Lower leg skin (tissue), 4 donors: ENCODE data around the gene FOXK1. TPM values are rescaled to one million over a fixed set of nuclear protein-coding genes. Genes with fewer than 3 reads are reported as not detected.

Experiments used
- DNase-seq, 2 donors: peaks; one replicate each; pipeline ENCODE4 v3.0.0-alpha.2; 2019; ENCODE audit warnings: low spot score in 2 of 2
- H3K4me3 ChIP-seq: fragments of 200-600 bp; sonication (generic); 2 replicates; pipeline ENCODE4 v1.5.1; 2017; ENCODE audit warnings: mild to moderate bottlenecking, low read depth; ENCODE audit not compliant: poor library complexity, severe bottlenecking
- POLR2A ChIP-seq, 2 donors: fragments of 450-650 bp; IDR thresholded peaks; one replicate each; pipeline ENCODE4 v1.6.1; 2016 to 2017; ENCODE audit warnings: antibody characterized with exemption in 2 of 2, mild to moderate bottlenecking in 1 of 2, moderate library complexity in 1 of 2
- WGBS, 2 donors: methylation state at CpG; one replicate each; pipeline ENCODE4 v1.1.5; 2018; 5-methylcytosine and 5-hydroxymethylcytosine counted together
- intact Hi-C: fragments of 100-400 bp; cut with DNase I; formaldehyde crosslinking; loops from one replicate; pipeline ENCODE4 v1.15.0; 2023; ENCODE audit warnings: low total_unique reads
- total RNA-seq, 4 donors: library from RNA; depleted of rRNA; stranded (reverse); fragments of >200 nt; gene quantifications; one replicate each; pipeline ENCODE4 v1.1.0, GENCODE V29; 2016
- TF ChIP-seq, protein P1 (sequence below), 3 donors: fragments of 450-650 bp; IDR thresholded peaks; one replicate each; pipeline ENCODE4 v1.5.1; 2016; ENCODE audit warnings: antibody characterized with exemption in 3 of 3, mild to moderate bottlenecking in 3 of 3, moderate library complexity in 2 of 3

Gene FOXK1
- total RNA-seq, 4 donors from 2014 or later, result 22.0 to 41.3 (median 30.3) TPM

DNA sequence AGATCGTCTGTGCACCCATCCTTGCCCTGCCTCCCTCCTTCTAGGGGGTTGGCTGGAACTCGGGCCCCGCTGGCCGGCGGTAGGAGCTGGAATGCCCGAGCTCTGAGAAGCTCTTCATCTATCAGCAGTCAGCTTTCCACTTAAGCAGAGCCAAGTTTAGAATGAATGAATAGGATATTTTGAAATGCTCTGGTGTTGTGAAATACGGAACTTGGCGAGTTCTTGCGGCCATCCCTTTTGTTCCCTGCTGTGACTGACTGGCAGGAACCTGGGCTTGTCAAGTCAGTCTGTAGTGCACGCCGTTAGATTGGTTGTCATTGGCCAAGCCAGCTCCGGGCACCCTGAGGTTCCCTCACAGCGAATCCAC lies 33.3 kb downstream of the FOXK1 start:
- WGBS, 2 donors, result 26 to 39% methylated on average over 13 of the region's 13 CpGs
- DNase-seq, result peak in 1 of 2 donors; percentile 78
- no peak overlapping the region for H3K4me3 ChIP-seq
- TF ChIP-seq, protein P1, sequence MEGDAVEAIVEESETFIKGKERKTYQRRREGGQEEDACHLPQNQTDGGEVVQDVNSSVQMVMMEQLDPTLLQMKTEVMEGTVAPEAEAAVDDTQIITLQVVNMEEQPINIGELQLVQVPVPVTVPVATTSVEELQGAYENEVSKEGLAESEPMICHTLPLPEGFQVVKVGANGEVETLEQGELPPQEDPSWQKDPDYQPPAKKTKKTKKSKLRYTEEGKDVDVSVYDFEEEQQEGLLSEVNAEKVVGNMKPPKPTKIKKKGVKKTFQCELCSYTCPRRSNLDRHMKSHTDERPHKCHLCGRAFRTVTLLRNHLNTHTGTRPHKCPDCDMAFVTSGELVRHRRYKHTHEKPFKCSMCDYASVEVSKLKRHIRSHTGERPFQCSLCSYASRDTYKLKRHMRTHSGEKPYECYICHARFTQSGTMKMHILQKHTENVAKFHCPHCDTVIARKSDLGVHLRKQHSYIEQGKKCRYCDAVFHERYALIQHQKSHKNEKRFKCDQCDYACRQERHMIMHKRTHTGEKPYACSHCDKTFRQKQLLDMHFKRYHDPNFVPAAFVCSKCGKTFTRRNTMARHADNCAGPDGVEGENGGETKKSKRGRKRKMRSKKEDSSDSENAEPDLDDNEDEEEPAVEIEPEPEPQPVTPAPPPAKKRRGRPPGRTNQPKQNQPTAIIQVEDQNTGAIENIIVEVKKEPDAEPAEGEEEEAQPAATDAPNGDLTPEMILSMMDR (IDR thresholded peaks at IDR 0.05), result no peak
- TF ChIP-seq POLR2A (IDR thresholded peaks at IDR 0.05), result no peak
- intact Hi-C loops, result no loop called here

DNA sequence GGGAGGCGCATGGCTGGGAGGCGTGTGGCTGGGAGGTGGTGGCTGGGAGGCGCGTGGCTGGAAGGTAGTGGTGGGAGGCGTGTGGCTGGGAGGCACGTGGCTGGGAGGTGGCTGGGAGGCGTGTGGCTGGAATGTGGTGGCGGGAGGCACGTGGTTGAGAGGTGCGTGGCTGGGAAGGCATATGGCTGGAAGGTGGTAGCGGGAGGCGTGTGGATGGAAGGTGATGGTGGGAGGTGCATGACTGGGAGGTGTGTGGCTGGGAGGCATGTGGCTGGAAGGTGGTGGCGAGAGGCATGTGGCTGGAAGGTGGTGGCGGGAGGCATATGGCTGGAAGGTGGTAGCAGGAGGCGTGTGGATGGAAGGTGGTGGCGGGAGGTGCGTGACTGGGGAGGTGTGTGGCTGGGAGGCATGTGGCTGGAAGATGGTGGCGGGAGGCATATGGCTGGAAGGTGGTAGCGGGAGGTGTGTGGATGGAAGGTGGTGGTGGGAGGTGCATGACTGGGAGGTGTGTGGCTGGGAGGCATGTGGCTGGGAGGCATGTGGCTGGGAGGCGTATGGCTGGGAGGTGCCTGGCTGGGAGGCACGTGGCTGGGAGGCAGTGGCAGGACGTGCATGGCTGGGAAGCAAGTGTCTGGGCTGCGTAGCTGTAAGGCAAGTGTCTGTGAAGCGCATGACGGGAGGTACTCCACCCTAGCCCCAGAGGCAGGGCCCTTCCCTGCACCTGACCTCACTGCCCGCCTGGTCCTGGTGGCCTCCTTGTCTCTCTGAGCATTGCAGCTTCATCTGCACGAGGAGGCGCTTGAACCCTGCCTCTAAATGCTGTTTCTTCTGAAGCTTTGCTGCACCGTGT lies 35.1 kb downstream of the FOXK1 start:
- intact Hi-C loops, result no loop called here
- no peak overlapping the region for H3K4me3 ChIP-seq
- WGBS, 2 donors, result 86 to 87% methylated on average over 29 of the region's 29 CpGs
- TF ChIP-seq, protein P1 (IDR thresholded peaks at IDR 0.05), result no peak
- TF ChIP-seq POLR2A (IDR thresholded peaks at IDR 0.05), result no peak
- no peak for DNase-seq

DNA sequence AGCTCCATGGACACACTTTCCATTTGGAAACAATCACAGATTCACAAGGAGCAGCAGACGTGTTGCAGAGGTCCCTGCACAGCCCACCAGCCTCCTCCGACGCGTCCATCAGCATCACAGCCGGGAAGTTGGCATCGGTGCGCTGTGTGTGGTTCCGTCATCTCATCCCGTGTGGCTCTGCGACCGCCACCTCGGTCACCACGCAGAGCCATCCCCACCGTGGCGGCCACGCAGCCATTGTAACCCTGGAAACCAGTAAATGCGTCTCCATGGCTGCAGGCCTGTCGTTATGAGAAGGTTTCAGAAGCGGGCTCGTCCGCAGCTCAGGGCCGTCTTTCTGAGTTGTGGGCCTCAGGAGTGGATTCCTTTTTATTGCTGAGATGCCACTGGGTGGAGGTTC lies 36.0 kb downstream of the FOXK1 start:
- no peak for TF ChIP-seq POLR2A (IDR thresholded peaks at IDR 0.05)
- TF ChIP-seq, protein P1 (IDR thresholded peaks at IDR 0.05), result no peak
- WGBS, 2 donors, result 95% methylated on average over 18 to 22 of the region's 22 CpGs
- no peak overlapping the region for H3K4me3 ChIP-seq
- no peak for DNase-seq
- intact Hi-C loops, result no loop called here

DNA sequence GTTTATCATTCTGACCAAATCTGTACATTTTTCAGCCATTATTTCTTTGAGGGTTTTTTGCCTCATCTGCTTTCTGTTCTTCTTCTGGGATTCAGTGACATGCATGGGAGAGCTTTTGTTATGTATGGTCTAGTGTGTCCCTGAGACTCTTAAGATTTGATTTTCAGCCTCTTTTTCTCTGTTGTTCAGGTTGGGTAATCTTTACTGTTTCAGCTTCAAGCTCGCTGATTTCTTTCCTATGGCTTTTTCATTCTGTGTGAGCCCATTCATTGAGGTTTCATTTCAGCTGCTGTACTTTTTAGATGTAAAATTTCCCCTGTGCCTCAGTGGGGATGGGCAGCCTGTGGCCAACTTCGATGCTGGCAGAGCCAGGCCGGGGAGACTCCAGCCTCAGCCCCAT lies 38.1 kb downstream of the FOXK1 start:
- no peak for DNase-seq
- TF ChIP-seq POLR2A (IDR thresholded peaks at IDR 0.05), result no peak
- TF ChIP-seq, protein P1 (IDR thresholded peaks at IDR 0.05), result no peak
- 85 to 91% methylated on average over 3 of the region's 3 CpGs for WGBS, 2 donors
- no peak overlapping the region for H3K4me3 ChIP-seq
- intact Hi-C loops, result no loop called here

DNA sequence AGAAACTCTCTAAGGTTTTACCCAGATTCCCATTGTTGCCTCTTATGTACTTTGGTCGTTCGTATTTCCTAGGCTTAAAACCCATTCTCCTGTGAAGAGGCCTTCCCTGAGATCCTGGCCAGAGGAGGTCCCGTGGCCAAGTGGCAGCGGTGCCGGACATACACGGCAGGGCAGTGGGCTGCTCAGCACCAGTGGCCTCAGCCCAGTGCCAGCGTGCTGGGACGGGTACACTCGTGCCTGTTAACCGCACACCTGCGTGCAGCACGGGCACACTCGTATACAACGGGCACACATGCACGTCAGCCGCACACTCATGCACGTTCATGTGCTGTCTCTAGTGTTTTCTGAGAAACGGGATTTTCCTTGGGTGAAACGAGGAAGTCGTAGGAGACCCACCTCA lies 40.2 kb downstream of the FOXK1 start:
- DNase-seq, result no peak
- no peak overlapping the region for H3K4me3 ChIP-seq
- TF ChIP-seq POLR2A (IDR thresholded peaks at IDR 0.05), result no peak
- TF ChIP-seq, protein P1 (IDR thresholded peaks at IDR 0.05), result no peak
- 89 to 93% methylated on average over 20 of the region's 20 CpGs for WGBS, 2 donors
- intact Hi-C loops, result no loop called here
